Neuronal stem cell (in vitro differentiated cells): ENCODE measurements around the gene IBA57.

Experiments
- DNase-seq: peaks from one replicate; pipeline ENCODE4 v3.0.0-alpha.2; 2013; ENCODE audit warnings: low spot score
- H2AFZ ChIP-seq: one replicate; pipeline ENCODE4 v1.6.1; 2013; ENCODE audit warnings: mild to moderate bottlenecking, low read length, inconsistent platforms
- H2AK5ac ChIP-seq: 2 replicates; pipeline ENCODE4 v1.6.1; 2013; ENCODE audit warnings: low read depth, mild to moderate bottlenecking, inconsistent platforms, low read length, moderate library complexity, mixed read lengths
- H2BK120ac ChIP-seq: 2 replicates; pipeline ENCODE4 v1.6.1; 2013; ENCODE audit warnings: low read depth, mild to moderate bottlenecking, inconsistent platforms, low read length, moderate library complexity, mixed read lengths
- H2BK12ac ChIP-seq: one replicate; pipeline ENCODE4 v1.6.1; 2013; ENCODE audit warnings: low read length, inconsistent platforms
- H2BK15ac ChIP-seq: 2 replicates; pipeline ENCODE4 v1.6.1; 2013; ENCODE audit warnings: mild to moderate bottlenecking, low read length, inconsistent platforms, mixed read lengths
- H2BK5ac ChIP-seq: one replicate; pipeline ENCODE4 v1.6.1; 2013; ENCODE audit warnings: inconsistent platforms, mild to moderate bottlenecking, low read length, moderate library complexity
- H3K14ac ChIP-seq: one replicate; pipeline ENCODE4 v1.6.1; 2013; ENCODE audit warnings: low read length, inconsistent platforms
- H3K18ac ChIP-seq: 2 replicates; pipeline ENCODE4 v1.6.1; 2013; ENCODE audit warnings: low read length, inconsistent platforms
- H3K23ac ChIP-seq: 2 replicates; pipeline ENCODE4 v1.6.1; 2013; ENCODE audit warnings: low read depth, mild to moderate bottlenecking, mixed read lengths, low read length, inconsistent platforms; ENCODE audit not compliant: poor library complexity
- H3K27ac ChIP-seq: replicated peaks from 3 replicates; pipeline ENCODE4 v1.5.1; 2013; ENCODE audit warnings: low read length, inconsistent platforms
- H3K27me3 ChIP-seq, 3 experiments: 2 replicates each; pipeline ENCODE4 v1.6.1; 2013; ENCODE audit warnings: low read length in 3 of 3, mild to moderate bottlenecking in 2 of 3, inconsistent platforms in 1 of 3, low read depth in 1 of 3, mixed read lengths in 1 of 3, moderate library complexity in 1 of 3; ENCODE audit not compliant: control insufficient read depth in 3 of 3, insufficient read depth in 3 of 3
- H3K36me3 ChIP-seq, 2 donors: replicated peaks in 1 of 2; 2 replicates each; pipeline ENCODE4 v1.6.1; 2013; ENCODE audit warnings: low read length in 2 of 2; ENCODE audit not compliant: control insufficient read depth in 2 of 2, insufficient read depth in 2 of 2
- H3K4ac ChIP-seq: 2 replicates; pipeline ENCODE4 v1.6.1; 2013; ENCODE audit warnings: inconsistent platforms, mild to moderate bottlenecking, low read length, moderate library complexity
- H3K4me1 ChIP-seq, 2 donors: 1 replicate in 1 of 2; 2 replicates in 1 of 2; pipeline ENCODE4 v1.6.1; 2013; ENCODE audit warnings: low read length in 2 of 2, low read depth in 1 of 2; ENCODE audit not compliant: control insufficient read depth in 2 of 2, insufficient read depth in 1 of 2
- H3K4me2 ChIP-seq: one replicate; pipeline ENCODE4 v1.6.1; 2013; ENCODE audit warnings: mild to moderate bottlenecking, low read length, inconsistent platforms; ENCODE audit not compliant: insufficient read depth, poor library complexity, severe bottlenecking
- H3K4me3 ChIP-seq, 2 donors: 2 replicates each; pipeline ENCODE4 v1.5.1; 2013; ENCODE audit warnings: low read length in 2 of 2, mild to moderate bottlenecking in 2 of 2, inconsistent platforms in 1 of 2, moderate library complexity in 1 of 2
- H3K79me1 ChIP-seq: one replicate; pipeline ENCODE4 v1.6.1; 2013; ENCODE audit warnings: low read depth, mild to moderate bottlenecking, inconsistent platforms, low read length, moderate library complexity
- H3K9ac ChIP-seq: one replicate; pipeline ENCODE4 v1.6.1; 2013; ENCODE audit warnings: mild to moderate bottlenecking, low read depth, low read length, inconsistent platforms; ENCODE audit not compliant: poor library complexity
- H3K9me3 ChIP-seq, 2 donors: replicated peaks in 1 of 2; 2 replicates each; pipeline versions ENCODE3 to v1.6.1; 2013; ENCODE audit warnings: low read length in 2 of 2, mild to moderate bottlenecking in 2 of 2, inconsistent platforms in 1 of 2, low read depth in 1 of 2, mixed read lengths in 1 of 2, moderate library complexity in 1 of 2; ENCODE audit not compliant: control insufficient read depth in 2 of 2, insufficient read depth in 1 of 2
- H4K8ac ChIP-seq: one replicate; pipeline ENCODE4 v1.6.1; 2013; ENCODE audit warnings: low read depth, mild to moderate bottlenecking, inconsistent platforms, low read length, moderate library complexity
- H4K91ac ChIP-seq: one replicate; pipeline ENCODE4 v1.6.1; 2013; ENCODE audit warnings: low read length, low read depth, mild to moderate bottlenecking, inconsistent platforms; ENCODE audit not compliant: poor library complexity
- WGBS, 2 donors: extraction: QIAGEN DNeasy Blood & Tissue Kit; methylation state at CpG; one replicate each; pipeline ENCODE4 v1.1.7; 2013; ENCODE audit warnings: missing lambda C conversion rate in 2 of 2, mixed read lengths in 1 of 2; ENCODE audit not compliant: insufficient read length in 2 of 2, insufficient replicate concordance in 1 of 2; ENCODE audit errors: extremely low coverage in 2 of 2; 5-methylcytosine and 5-hydroxymethylcytosine counted together

IBA57 gene

DNA sequence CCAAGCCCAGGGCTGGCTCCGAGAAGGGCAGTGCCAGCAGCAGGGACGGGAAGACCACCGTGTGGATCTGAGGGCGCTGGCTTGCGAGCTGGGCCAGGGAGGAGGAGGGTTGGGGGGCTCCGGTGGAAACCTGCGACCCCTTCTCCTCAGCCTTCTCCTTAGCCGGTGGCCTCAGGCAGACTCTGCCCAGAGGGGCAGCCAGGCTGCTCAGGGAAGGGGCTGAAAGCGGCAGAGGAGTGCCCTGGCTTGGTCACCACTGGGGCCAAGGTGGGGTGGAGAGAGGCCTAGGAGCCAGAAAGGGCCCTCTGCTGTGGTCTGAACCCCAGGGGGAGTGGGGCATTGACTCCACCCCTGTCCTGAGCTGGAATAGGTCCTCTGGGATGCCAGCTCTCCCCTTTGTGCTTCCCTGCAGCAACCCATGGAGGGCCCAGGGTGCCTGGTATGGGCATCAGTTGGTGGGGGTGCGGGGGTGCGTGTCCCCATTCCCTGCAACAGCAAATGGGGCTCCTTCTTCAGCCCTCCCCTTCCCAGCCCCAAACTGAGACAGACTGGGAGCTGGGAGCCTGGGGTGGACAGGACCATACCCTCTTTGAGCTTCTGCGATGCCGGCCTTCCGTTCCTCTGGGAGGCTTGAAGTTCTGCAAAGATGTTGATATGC, 6.5 kb upstream of the IBA57 start:
- peak overlapping the region; percentile 81 for H2AK5ac ChIP-seq
- H2BK15ac ChIP-seq: no peak overlapping the region
- no peak for DNase-seq
- H3K9ac ChIP-seq: no peak overlapping the region
- peak overlapping the region; percentile 57 for H4K8ac ChIP-seq
- no peak overlapping the region for H2BK120ac ChIP-seq
- H3K9me3 ChIP-seq: no peaks in the 10 kb centered on the region
- no peak overlapping the region for H2BK12ac ChIP-seq
- H3K4me1 ChIP-seq: peaks cover 0 to 10% of the 10 kb centered on the region in 2 donors
- peaks cover 2% of the 10 kb centered on the region for H3K79me1 ChIP-seq
- H3K23ac ChIP-seq: no peak overlapping the region
- H3K4me2 ChIP-seq: no peak overlapping the region
- H4K91ac ChIP-seq: no peak overlapping the region
- no peak overlapping the region for H2AFZ ChIP-seq
- no peaks in the 10 kb centered on the region for H3K36me3 ChIP-seq
- no peak overlapping the region for H3K14ac ChIP-seq
- H3K4me3 ChIP-seq: no peak overlapping the region
- no peaks in the 10 kb centered on the region for H3K27me3 ChIP-seq
- H3K4ac ChIP-seq: no peak overlapping the region
- no peak overlapping the region for H3K27ac ChIP-seq
- no peak overlapping the region for H3K18ac ChIP-seq
- no CpG with 5 or more reads among the region's 14 CpGs for WGBS, 2 donors
- H2BK5ac ChIP-seq: no peak overlapping the region

DNA sequence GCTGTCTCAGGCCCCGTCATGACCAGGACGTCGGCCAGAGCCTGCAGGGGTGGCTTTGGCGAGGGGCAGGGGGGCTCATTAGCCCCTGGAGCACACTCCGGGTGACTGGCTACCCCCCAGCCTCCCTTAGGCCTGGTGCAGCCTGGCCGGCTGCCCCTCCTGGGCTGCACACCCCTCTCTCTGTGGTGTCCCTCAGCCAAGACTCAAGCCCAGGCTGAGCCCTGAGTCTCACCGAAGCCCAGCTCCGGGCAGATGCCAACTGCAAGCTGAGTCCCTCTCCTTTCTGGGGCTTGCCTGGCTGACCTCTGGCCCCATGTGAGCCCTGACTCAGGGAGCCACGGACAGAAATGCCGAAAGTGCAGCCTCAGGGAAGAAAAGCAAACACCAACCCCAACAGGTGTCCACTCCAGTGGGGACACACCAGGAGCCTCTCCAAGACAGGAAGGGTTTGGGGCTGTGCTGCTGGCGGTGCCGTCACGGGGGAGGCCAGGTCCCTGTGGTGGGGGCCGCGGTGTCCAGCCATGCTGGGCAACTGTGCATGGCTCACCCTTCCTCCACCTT, 5.3 kb upstream of the IBA57 start:
- no peaks in the 10 kb centered on the region for H3K36me3 ChIP-seq
- peak overlapping the region; percentile 77 for H2AK5ac ChIP-seq
- H3K79me1 ChIP-seq: peaks cover 2% of the 10 kb centered on the region
- H4K8ac ChIP-seq: no peak overlapping the region
- no peak overlapping the region for H3K9ac ChIP-seq
- no peak for DNase-seq
- H3K27ac ChIP-seq: no peak overlapping the region
- no peak overlapping the region for H2AFZ ChIP-seq
- WGBS, 2 donors: no CpG with 5 or more reads among the region's 15 CpGs
- H3K14ac ChIP-seq: no peak overlapping the region
- no peak overlapping the region for H3K18ac ChIP-seq
- peaks cover 1 to 12% of the 10 kb centered on the region in 2 donors for H3K4me1 ChIP-seq
- no peak overlapping the region for H3K4me3 ChIP-seq
- H2BK12ac ChIP-seq: no peak overlapping the region
- no peak overlapping the region for H2BK15ac ChIP-seq
- no peaks in the 10 kb centered on the region for H3K9me3 ChIP-seq
- no peak overlapping the region for H2BK5ac ChIP-seq
- H3K23ac ChIP-seq: no peak overlapping the region
- no peak overlapping the region for H4K91ac ChIP-seq
- H2BK120ac ChIP-seq: no peak overlapping the region
- no peaks in the 10 kb centered on the region for H3K27me3 ChIP-seq
- H3K4ac ChIP-seq: no peak overlapping the region
- H3K4me2 ChIP-seq: no peak overlapping the region

- no peak overlapping the region for H2BK15ac ChIP-seq
- H3K4me2 ChIP-seq: no peak overlapping the region
- no peak overlapping the region for H3K27ac ChIP-seq
- no peak overlapping the region for H4K8ac ChIP-seq
- H2BK5ac ChIP-seq: no peak overlapping the region
- H3K9ac ChIP-seq: no peak overlapping the region
- H3K14ac ChIP-seq: no peak overlapping the region
- no CpG with 5 or more reads among the region's 7 CpGs for WGBS, 2 donors
- no peaks in the 10 kb centered on the region for H3K27me3 ChIP-seq
- no peak overlapping the region for H2AFZ ChIP-seq
- H3K36me3 ChIP-seq: no peaks in the 10 kb centered on the region
- no peaks in the 10 kb centered on the region for H3K9me3 ChIP-seq
- no peak overlapping the region for H2BK12ac ChIP-seq
- H3K79me1 ChIP-seq: peaks cover 3% of the 10 kb centered on the region
- H3K23ac ChIP-seq: no peak overlapping the region
- no peak for DNase-seq
- H4K91ac ChIP-seq: no peak overlapping the region
- H3K4me1 ChIP-seq: peaks cover 1 to 12% of the 10 kb centered on the region in 2 donors
- no peak overlapping the region for H2BK120ac ChIP-seq
- no peak overlapping the region for H3K4me3 ChIP-seq
- no peak overlapping the region for H2AK5ac ChIP-seq
- H3K4ac ChIP-seq: no peak overlapping the region
- H3K18ac ChIP-seq: no peak overlapping the region
Measured at GRCh38 chr1:228161362-228161761, 4.2 kb upstream of the IBA57 start.

GRCh38 chr1:228161866-228162265, 3.7 kb upstream of the IBA57 start:
- Histone ChIP-seq H2AFZ (no peak overlapping the region), H2BK5ac (no peak overlapping the region), H3K18ac (peak overlapping the region; percentile 46), H3K79me1 (peaks cover 3% of the 10 kb centered on the region), H4K8ac (no peak overlapping the region), H3K36me3 (no peaks in the 10 kb centered on the region), H4K91ac (no peak overlapping the region), H2AK5ac (peak overlapping the region; percentile 77), H3K4me1 (peaks cover 5 to 15% of the 10 kb centered on the region in 2 donors), H3K4me3 (no peak overlapping the region), H3K23ac (peak overlapping the region; percentile 34), H3K9me3 (no peaks in the 10 kb centered on the region), H2BK15ac (peak overlapping the region; percentile 32), H3K9ac (peak overlapping the region; percentile 78), H3K14ac (no peak overlapping the region), H2BK120ac (no peak overlapping the region), H3K4ac (peak overlapping the region; percentile 13), H3K4me2 (no peak overlapping the region), H2BK12ac (no peak overlapping the region), H3K27ac (no peak overlapping the region), H3K27me3 (no peaks in the 10 kb centered on the region)
- no CpG with 5 or more reads among the region's 9 CpGs for WGBS, 2 donors
- DNase-seq: no peak
